Memory B cell (primary cell): ENCODE measurements around the gene CACNB4.
"Not testable (repeated sequence)": the region's sequence is repeated elsewhere in the genome, so short reads cannot be mapped to it uniquely, and the experiment has no call there.

Source experiments
- ATAC-seq: fragments of 150-1000 bp; cut with Tn5 transposase; 2 replicates; pipeline ENCODE4 v1.10.0; 2021; ENCODE audit warnings: low read depth, mild to moderate bottlenecking, moderate library complexity
- DNase-seq, 2 donors: peaks; one replicate each; pipeline ENCODE4 v3.0.0; 2022; ENCODE audit warnings: low spot score in 2 of 2
- H3K27ac Mint-ChIP-seq: one replicate; pipeline ENCODE4 v1.8.0; 2022; ENCODE audit warnings: mild to moderate bottlenecking, moderate library complexity, mixed read lengths
- H3K27me3 Mint-ChIP-seq: one replicate; pipeline ENCODE4 v1.8.0; 2022; ENCODE audit warnings: mixed read lengths
- H3K36me3 Mint-ChIP-seq: one replicate; pipeline ENCODE4 v1.8.0; 2022; ENCODE audit warnings: mild to moderate bottlenecking, mixed read lengths
- H3K4me1 Mint-ChIP-seq: one replicate; pipeline ENCODE4 v1.8.0; 2022; ENCODE audit warnings: mixed read lengths
- H3K4me3 Mint-ChIP-seq: one replicate; pipeline ENCODE4 v1.8.0; 2022; ENCODE audit warnings: mild to moderate bottlenecking, moderate library complexity, mixed read lengths
- H3K9me3 Mint-ChIP-seq: one replicate; pipeline ENCODE4 v1.8.0; 2022; ENCODE audit warnings: mixed read lengths

Gene CACNB4

DNA sequence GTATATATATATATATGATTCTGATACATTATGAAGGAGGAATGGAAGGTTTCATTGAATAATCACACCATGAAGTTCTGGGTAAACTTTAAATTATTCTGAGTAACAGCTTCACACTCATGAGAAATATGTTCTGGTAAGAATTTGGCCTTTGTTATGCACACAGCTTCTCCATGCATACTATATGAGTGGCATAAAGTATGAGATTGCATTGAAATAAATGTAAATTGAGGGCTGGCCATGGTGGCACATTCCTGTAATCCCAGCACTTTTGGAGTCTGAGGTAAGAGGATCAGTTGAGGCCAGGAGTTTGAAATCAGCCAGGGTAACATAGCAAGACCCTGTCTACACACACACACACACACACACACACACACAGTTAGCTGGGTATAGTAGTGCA is 220.6 kb downstream of the CACNB4 start:
- peaks cover 6% of the 10 kb centered on the region for H3K4me1 Mint-ChIP-seq
- ATAC-seq = no peak
- H3K9me3 Mint-ChIP-seq = no peaks in the 10 kb centered on the region
- no peaks in the 10 kb centered on the region for H3K36me3 Mint-ChIP-seq
- H3K27me3 Mint-ChIP-seq = peaks cover 2% of the 10 kb centered on the region
- no peak overlapping the region for H3K4me3 Mint-ChIP-seq
- H3K27ac Mint-ChIP-seq = no peak overlapping the region
- no peak for DNase-seq

DNA sequence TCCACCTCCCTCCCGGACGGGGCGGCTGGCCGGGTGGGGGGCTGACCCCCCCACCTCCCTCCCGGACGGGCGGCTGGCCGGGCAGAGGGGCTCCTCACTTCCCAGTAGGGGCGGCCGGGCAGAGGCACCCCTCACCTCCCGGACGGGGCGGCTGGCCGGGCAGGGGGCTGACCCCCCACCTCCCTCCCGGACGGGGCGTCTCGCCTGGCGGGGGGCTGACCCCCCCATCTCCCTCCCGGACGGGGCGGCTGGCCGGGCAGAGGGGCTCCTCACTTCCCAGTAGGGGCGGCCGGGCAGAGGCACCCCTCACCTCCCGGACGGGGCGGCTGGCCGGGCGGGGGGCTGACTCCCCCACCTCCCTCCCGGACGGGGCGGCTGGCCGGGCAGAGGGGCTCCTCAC is 223.2 kb downstream of the CACNB4 start:
- H3K27me3 Mint-ChIP-seq, H3K4me3 Mint-ChIP-seq, H3K27ac Mint-ChIP-seq, H3K9me3 Mint-ChIP-seq, H3K4me1 Mint-ChIP-seq, DNase-seq, ATAC-seq, H3K36me3 Mint-ChIP-seq: not testable (repeated sequence)

DNA sequence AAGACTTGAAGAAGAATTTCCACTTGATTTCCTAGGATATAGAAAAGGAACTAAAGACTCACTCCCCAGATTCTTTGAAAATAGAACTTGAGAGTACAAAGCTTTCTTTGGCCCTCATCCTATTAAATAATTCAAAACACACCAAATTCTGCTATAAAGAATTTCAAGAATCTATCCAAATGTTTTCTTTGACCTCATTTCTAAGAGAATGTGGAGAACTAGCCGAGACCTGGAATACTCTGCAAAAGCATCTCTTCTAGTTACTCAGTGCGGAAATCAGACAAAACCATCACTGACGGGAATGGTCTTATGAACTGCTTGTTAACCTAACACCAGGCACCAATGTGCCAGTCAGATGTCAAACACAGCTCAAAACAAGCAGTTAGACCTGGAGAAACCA is 226.4 kb downstream of the CACNB4 start:
- Mint-ChIP-seq H3K4me1 (no peaks in the 10 kb centered on the region), H3K36me3 (no peaks in the 10 kb centered on the region), H3K27ac (no peak overlapping the region), H3K27me3 (peaks cover 6% of the 10 kb centered on the region), H3K9me3 (no peaks in the 10 kb centered on the region), H3K4me3 (no peak overlapping the region)
- no peak for ATAC-seq
- DNase-seq = no peak

GRCh38 chr2:151869291-151869690 is 229.6 kb downstream of the CACNB4 start:
- H3K4me3 Mint-ChIP-seq = no peak overlapping the region
- H3K27me3 Mint-ChIP-seq = peaks cover 14% of the 10 kb centered on the region
- ATAC-seq (no peak), DNase-seq (no peak)
- H3K4me1 Mint-ChIP-seq = no peaks in the 10 kb centered on the region
- no peak overlapping the region for H3K27ac Mint-ChIP-seq
- H3K36me3 Mint-ChIP-seq = no peaks in the 10 kb centered on the region
- no peaks in the 10 kb centered on the region for H3K9me3 Mint-ChIP-seq

DNA sequence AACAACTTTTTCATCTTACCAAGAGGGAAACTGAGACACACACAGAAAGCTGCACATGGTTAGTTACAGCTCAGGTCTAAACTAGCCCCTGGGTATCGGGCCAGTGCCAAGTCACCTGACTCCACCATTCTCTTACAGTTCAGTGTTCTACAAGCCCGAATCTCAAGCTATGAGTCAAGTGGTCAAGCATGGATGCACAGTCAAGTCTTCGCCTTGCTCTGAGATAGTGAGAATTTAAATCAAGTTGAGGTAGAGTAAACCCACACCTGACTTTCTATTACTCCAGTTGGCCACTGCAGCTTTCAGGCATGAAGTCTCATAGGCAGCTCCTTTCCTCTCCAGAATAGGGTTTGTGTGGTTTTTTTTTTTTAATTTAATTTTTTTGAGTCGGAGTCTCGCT is 236.1 kb downstream of the CACNB4 start:
- DNase-seq (no peak), ATAC-seq (peak; percentile 62)
- Mint-ChIP-seq H3K9me3 (no peaks in the 10 kb centered on the region), H3K27ac (no peak overlapping the region), H3K4me1 (peaks cover 4% of the 10 kb centered on the region), H3K4me3 (no peak overlapping the region), H3K36me3 (no peaks in the 10 kb centered on the region), H3K27me3 (peaks cover 11% of the 10 kb centered on the region)

- no peak overlapping the region for H3K27ac Mint-ChIP-seq
- no peak for ATAC-seq
- DNase-seq = no peak
Measured at GRCh38 chr2:151861174-151861573, 237.7 kb downstream of the CACNB4 start.

DNA sequence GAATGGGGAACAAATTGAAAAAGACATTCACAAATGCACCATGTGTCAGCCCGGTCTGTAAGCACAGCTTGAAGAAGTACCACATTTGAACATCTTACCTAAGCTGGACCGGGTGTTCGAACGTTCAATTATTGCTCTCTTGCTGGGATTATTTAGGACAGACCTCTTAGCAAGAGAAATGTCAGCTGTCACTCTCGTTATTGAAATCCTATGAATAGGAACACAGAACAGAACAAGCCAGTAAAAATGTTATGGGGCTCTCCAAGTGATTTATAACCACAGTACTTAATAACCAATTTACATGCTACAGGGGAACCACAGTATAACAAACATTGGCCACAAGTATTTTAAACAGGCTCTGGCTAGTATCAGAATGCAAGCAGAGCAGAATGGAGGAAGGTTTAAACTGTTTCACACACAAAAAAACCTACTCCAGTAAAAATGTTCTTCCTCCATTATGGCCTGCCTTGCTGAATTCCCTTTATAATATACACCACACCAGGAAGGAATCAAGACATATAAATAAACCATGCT is 238.2 kb downstream of the CACNB4 start:
- Mint-ChIP-seq H3K27ac (no peak overlapping the region), H3K9me3 (no peaks in the 10 kb centered on the region), H3K27me3 (no peaks in the 10 kb centered on the region), H3K36me3 (no peaks in the 10 kb centered on the region), H3K4me3 (no peak overlapping the region), H3K4me1 (peaks cover 4% of the 10 kb centered on the region)
- ATAC-seq (no peak), DNase-seq (no peak)

More at GRCh38 chr2:151861174-151861573, 237.7 kb downstream of the CACNB4 start:
- no peak overlapping the region for H3K4me3 Mint-ChIP-seq
- peaks cover 4% of the 10 kb centered on the region for H3K4me1 Mint-ChIP-seq
- H3K9me3 Mint-ChIP-seq = no peaks in the 10 kb centered on the region
- H3K27me3 Mint-ChIP-seq = no peaks in the 10 kb centered on the region
- H3K36me3 Mint-ChIP-seq = no peaks in the 10 kb centered on the region

- H3K4me1 Mint-ChIP-seq = peaks cover 4% of the 10 kb centered on the region
- no peaks in the 10 kb centered on the region for H3K27me3 Mint-ChIP-seq
- DNase-seq = no peak
- no peak overlapping the region for H3K27ac Mint-ChIP-seq
- no peaks in the 10 kb centered on the region for H3K9me3 Mint-ChIP-seq
- no peaks in the 10 kb centered on the region for H3K36me3 Mint-ChIP-seq
- ATAC-seq = no peak
- no peak overlapping the region for H3K4me3 Mint-ChIP-seq
Measured at GRCh38 chr2:151860210-151860609, 238.6 kb downstream of the CACNB4 start.

- Mint-ChIP-seq H3K4me3 (no peak overlapping the region), H3K27ac (no peak overlapping the region), H3K9me3 (no peaks in the 10 kb centered on the region), H3K27me3 (no peaks in the 10 kb centered on the region), H3K36me3 (no peaks in the 10 kb centered on the region), H3K4me1 (peaks cover 6% of the 10 kb centered on the region)
- no peak for DNase-seq
- no peak for ATAC-seq
Measured at GRCh38 chr2:151857650-151858049, 241.2 kb downstream of the CACNB4 start.

DNA sequence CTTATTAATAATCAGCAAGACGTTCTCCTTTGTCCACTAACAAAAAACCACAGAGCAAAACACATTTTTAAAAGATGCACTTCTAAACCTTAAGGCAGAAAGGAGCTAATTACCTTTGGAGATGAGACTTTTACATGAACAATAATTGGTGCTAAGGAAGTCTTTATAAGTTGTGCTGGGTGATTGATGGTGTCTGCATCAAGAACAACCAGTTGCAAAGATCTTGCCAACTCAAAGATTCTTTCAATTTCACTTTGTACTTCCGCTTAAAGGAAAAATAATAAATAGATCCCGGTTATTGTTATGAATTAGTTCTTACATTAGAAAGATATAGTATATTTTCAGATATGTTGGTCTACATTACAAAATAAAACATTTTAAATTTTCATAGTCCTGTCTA is 243.7 kb downstream of the CACNB4 start:
- H3K9me3 Mint-ChIP-seq = no peaks in the 10 kb centered on the region
- H3K4me1 Mint-ChIP-seq = peaks cover 5% of the 10 kb centered on the region
- peak overlapping the region; percentile 79 for H3K4me3 Mint-ChIP-seq
- no peaks in the 10 kb centered on the region for H3K27me3 Mint-ChIP-seq
- DNase-seq = no peak
- H3K27ac Mint-ChIP-seq = peak overlapping the region; percentile 72
- peak; percentile 44 for ATAC-seq
- H3K36me3 Mint-ChIP-seq = no peaks in the 10 kb centered on the region

- no peak overlapping the region for H3K27ac Mint-ChIP-seq
- no peak overlapping the region for H3K4me3 Mint-ChIP-seq
- ATAC-seq (no peak), DNase-seq (no peak)
- no peaks in the 10 kb centered on the region for H3K36me3 Mint-ChIP-seq
- H3K27me3 Mint-ChIP-seq = no peaks in the 10 kb centered on the region
- peaks cover 5% of the 10 kb centered on the region for H3K4me1 Mint-ChIP-seq
- H3K9me3 Mint-ChIP-seq = no peaks in the 10 kb centered on the region
Measured at GRCh38 chr2:151853070-151853758, 245.6 kb downstream of the CACNB4 start.

- Mint-ChIP-seq H3K9me3 (no peaks in the 10 kb centered on the region), H3K36me3 (no peaks in the 10 kb centered on the region), H3K27me3 (no peaks in the 10 kb centered on the region), H3K4me1 (peaks cover 5% of the 10 kb centered on the region), H3K27ac (no peak overlapping the region), H3K4me3 (no peak overlapping the region)
- ATAC-seq (no peak), DNase-seq (no peak)
Measured at GRCh38 chr2:151852260-151853069, 246.4 kb downstream of the CACNB4 start.

GRCh38 chr2:151851761-151852160 is 247.1 kb downstream of the CACNB4 start:
- ATAC-seq = no peak
- no peak overlapping the region for H3K27ac Mint-ChIP-seq
- H3K4me3 Mint-ChIP-seq = no peak overlapping the region

GRCh38 chr2:151849413-151850010 is 249.3 kb downstream of the CACNB4 start:
- Mint-ChIP-seq H3K27me3 (no peaks in the 10 kb centered on the region), H3K9me3 (no peaks in the 10 kb centered on the region), H3K36me3 (no peaks in the 10 kb centered on the region), H3K4me3 (no peak overlapping the region), H3K27ac (no peak overlapping the region), H3K4me1 (peaks cover 9% of the 10 kb centered on the region)
- no peak for DNase-seq
- no peak for ATAC-seq

More at GRCh38 chr2:151851761-151852160, 247.1 kb downstream of the CACNB4 start:
- Mint-ChIP-seq H3K36me3 (no peaks in the 10 kb centered on the region), H3K9me3 (no peaks in the 10 kb centered on the region), H3K4me1 (peaks cover 5% of the 10 kb centered on the region), H3K27me3 (no peaks in the 10 kb centered on the region)
- no peak for DNase-seq
